ENCODE data around the gene MYBBP1A. TPM values are rescaled to one million over a fixed set of nuclear protein-coding genes. Genes with fewer than 3 reads are reported as not detected.
"Not testable (repeated sequence)": the region's sequence is repeated elsewhere in the genome, so short reads cannot be mapped to it uniquely, and the experiment has no call there.

Gene MYBBP1A
- total RNA-seq, 1 donor = 49.2 TPM

- Histone ChIP-seq H4K20me1 (ENCODE audit: insufficient read depth, low read length) (no peaks in the 10 kb centered on the region), H3K36me3 (ENCODE audit: insufficient read depth, low read length) (no peaks in the 10 kb centered on the region), H3K9me3 (ENCODE audit: low read depth, low read length) (no peaks in the 10 kb centered on the region), H3K79me2 (ENCODE audit: insufficient read depth, low read length) (no peaks in the 10 kb centered on the region), H3K4me1 (ENCODE audit: insufficient read depth, low read length) (no peaks in the 10 kb centered on the region), H3K27ac (ENCODE audit: low read depth, low read length) (no peak overlapping the region), H3K27me3 (ENCODE audit: insufficient read depth, low read length) (peaks cover 18% of the 10 kb centered on the region), H3K4me2 (ENCODE audit: insufficient read depth, low read length) (no peak overlapping the region), H3K4me3 (ENCODE audit: insufficient read depth, low read length) (no peak overlapping the region), H2AFZ (ENCODE audit: low read length) (no peak overlapping the region)
- DNase-seq (ENCODE audit: insufficient read length, low spot score, missing footprints) = peak; percentile 88
- TF ChIP-seq, protein P1, sequence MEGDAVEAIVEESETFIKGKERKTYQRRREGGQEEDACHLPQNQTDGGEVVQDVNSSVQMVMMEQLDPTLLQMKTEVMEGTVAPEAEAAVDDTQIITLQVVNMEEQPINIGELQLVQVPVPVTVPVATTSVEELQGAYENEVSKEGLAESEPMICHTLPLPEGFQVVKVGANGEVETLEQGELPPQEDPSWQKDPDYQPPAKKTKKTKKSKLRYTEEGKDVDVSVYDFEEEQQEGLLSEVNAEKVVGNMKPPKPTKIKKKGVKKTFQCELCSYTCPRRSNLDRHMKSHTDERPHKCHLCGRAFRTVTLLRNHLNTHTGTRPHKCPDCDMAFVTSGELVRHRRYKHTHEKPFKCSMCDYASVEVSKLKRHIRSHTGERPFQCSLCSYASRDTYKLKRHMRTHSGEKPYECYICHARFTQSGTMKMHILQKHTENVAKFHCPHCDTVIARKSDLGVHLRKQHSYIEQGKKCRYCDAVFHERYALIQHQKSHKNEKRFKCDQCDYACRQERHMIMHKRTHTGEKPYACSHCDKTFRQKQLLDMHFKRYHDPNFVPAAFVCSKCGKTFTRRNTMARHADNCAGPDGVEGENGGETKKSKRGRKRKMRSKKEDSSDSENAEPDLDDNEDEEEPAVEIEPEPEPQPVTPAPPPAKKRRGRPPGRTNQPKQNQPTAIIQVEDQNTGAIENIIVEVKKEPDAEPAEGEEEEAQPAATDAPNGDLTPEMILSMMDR (IDR thresholded peaks at IDR 0.05; ENCODE audit: extremely low read depth, low read depth, low read length) = no peak
Measured at GRCh38 chr17:4590981-4591453, 35.8 kb upstream of the MYBBP1A start.

- not testable (repeated sequence) for H4K20me1 ChIP-seq (ENCODE audit: insufficient read depth, low read length); H3K9me3 ChIP-seq (ENCODE audit: low read depth, low read length); H3K79me2 ChIP-seq (ENCODE audit: insufficient read depth, low read length); H2AFZ ChIP-seq (ENCODE audit: low read length); H3K4me3 ChIP-seq (ENCODE audit: insufficient read depth, low read length); H3K36me3 ChIP-seq (ENCODE audit: insufficient read depth, low read length); DNase-seq (ENCODE audit: insufficient read length, low spot score, missing footprints); H3K4me1 ChIP-seq (ENCODE audit: insufficient read depth, low read length); H3K4me2 ChIP-seq (ENCODE audit: insufficient read depth, low read length); H3K27ac ChIP-seq (ENCODE audit: low read depth, low read length)
- peaks cover 28% of the 10 kb centered on the region for H3K27me3 ChIP-seq (ENCODE audit: insufficient read depth, low read length)
Measured at GRCh38 chr17:4590042-4590441, 34.9 kb upstream of the MYBBP1A start.

- H3K4me1 ChIP-seq (ENCODE audit: insufficient read depth, low read length) = no peaks in the 10 kb centered on the region
- peak; percentile 47 for DNase-seq (ENCODE audit: insufficient read length, low spot score, missing footprints)
- H3K4me2 ChIP-seq (ENCODE audit: insufficient read depth, low read length) = no peak overlapping the region
- H2AFZ ChIP-seq (ENCODE audit: low read length) = no peak overlapping the region
- H3K36me3 ChIP-seq (ENCODE audit: insufficient read depth, low read length) = no peaks in the 10 kb centered on the region
- peaks cover 31% of the 10 kb centered on the region for H3K27me3 ChIP-seq (ENCODE audit: insufficient read depth, low read length)
- H3K27ac ChIP-seq (ENCODE audit: low read depth, low read length) = no peak overlapping the region
- no peaks in the 10 kb centered on the region for H4K20me1 ChIP-seq (ENCODE audit: insufficient read depth, low read length)
- no peaks in the 10 kb centered on the region for H3K79me2 ChIP-seq (ENCODE audit: insufficient read depth, low read length)
- no peaks in the 10 kb centered on the region for H3K9me3 ChIP-seq (ENCODE audit: low read depth, low read length)
- no peak overlapping the region for H3K4me3 ChIP-seq (ENCODE audit: insufficient read depth, low read length)
- TF ChIP-seq, protein P1 (IDR thresholded peaks at IDR 0.05; ENCODE audit: extremely low read depth, low read depth, low read length) = no peak
Measured at GRCh38 chr17:4588898-4589625, 33.9 kb upstream of the MYBBP1A start.

- no peak overlapping the region for H3K4me2 ChIP-seq (ENCODE audit: insufficient read depth, low read length)
- no peaks in the 10 kb centered on the region for H4K20me1 ChIP-seq (ENCODE audit: insufficient read depth, low read length)
- DNase-seq (ENCODE audit: insufficient read length, low spot score, missing footprints) = peak; percentile 71
- H3K27ac ChIP-seq (ENCODE audit: low read depth, low read length) = no peak overlapping the region
- H3K27me3 ChIP-seq (ENCODE audit: insufficient read depth, low read length) = peaks cover 38% of the 10 kb centered on the region
- H3K36me3 ChIP-seq (ENCODE audit: insufficient read depth, low read length) = no peaks in the 10 kb centered on the region
- no peak overlapping the region for H2AFZ ChIP-seq (ENCODE audit: low read length)
- H3K79me2 ChIP-seq (ENCODE audit: insufficient read depth, low read length) = no peaks in the 10 kb centered on the region
- TF ChIP-seq, protein P1 (IDR thresholded peaks at IDR 0.05; ENCODE audit: extremely low read depth, low read depth, low read length) = no peak
- no peaks in the 10 kb centered on the region for H3K9me3 ChIP-seq (ENCODE audit: low read depth, low read length)
- H3K4me1 ChIP-seq (ENCODE audit: insufficient read depth, low read length) = no peaks in the 10 kb centered on the region
- no peak overlapping the region for H3K4me3 ChIP-seq (ENCODE audit: insufficient read depth, low read length)
Measured at GRCh38 chr17:4588391-4588790, 33.2 kb upstream of the MYBBP1A start.

Data from osteoblast (primary cell).